ENCODE results near the gene C19orf85. TPM values are rescaled to one million over a fixed set of nuclear protein-coding genes. Genes with fewer than 3 reads are reported as not detected.

The C19orf85 gene
- polyA plus RNA-seq, 1 of the 3 experiments (the other 2 are of a cell fraction), result not detected

- no peaks in the 10 kb centered on the region for H3K79me2 ChIP-seq (ENCODE audit: insufficient read depth)
- H3K4me1 ChIP-seq (ENCODE audit: control insufficient read depth in 1 of 2, insufficient read depth in 2 of 2, low read depth in 1 of 2, low read length in 1 of 2), result peaks cover 3 to 5% of the 10 kb centered on the region in 2 experiments; a peak in 2 of 4 replicates
- TF ChIP-seq TAF1 (IDR thresholded peaks at IDR 0.05; ENCODE audit: borderline replicate concordance, low read depth, low read length), result no peak
- TF ChIP-seq NRF1 (IDR thresholded peaks at IDR 0.05; ENCODE audit: low read depth, low read length), result no peak
- no peak for TF ChIP-seq EZH2phosphoT487 (IDR thresholded peaks at IDR 0.05; ENCODE audit: borderline replicate concordance, low read depth)
- TF ChIP-seq JUND (IDR thresholded peaks at IDR 0.05), result no peak
- no peak for TF ChIP-seq RAD21 (IDR thresholded peaks at IDR 0.05; ENCODE audit: low read length)
- no peak for TF ChIP-seq IRF3 (IDR thresholded peaks at IDR 0.05; ENCODE audit: low read depth, low read length)
- no peak for TF ChIP-seq CHD2 (IDR thresholded peaks at IDR 0.05; ENCODE audit: low read length, partially characterized antibody)
- TF ChIP-seq YY1 (IDR thresholded peaks at IDR 0.05; ENCODE audit: low read depth), result no peak
- TF ChIP-seq ZBTB33 (IDR thresholded peaks at IDR 0.05; ENCODE audit: borderline replicate concordance, low read depth), result no peak
- no peak for TF ChIP-seq FOXJ3 (CRISPR knock-in tag; IDR thresholded peaks at IDR 0.05)
- no peak for TF ChIP-seq FOSL2 (IDR thresholded peaks at IDR 0.05; ENCODE audit: borderline replicate concordance, low read depth)
- no peak for TF ChIP-seq RCOR1 (IDR thresholded peaks at IDR 0.05; ENCODE audit: low read length)
- no peak for TF ChIP-seq SMC3 (IDR thresholded peaks at IDR 0.05; ENCODE audit: low read depth, low read length)
- TF ChIP-seq PBX3 (IDR thresholded peaks at IDR 0.05), result no peak
- TF ChIP-seq TCF12 (IDR thresholded peaks at IDR 0.05), result no peak
- no peak for TF ChIP-seq MAX (IDR thresholded peaks at IDR 0.05; ENCODE audit: low read depth)
- TF ChIP-seq REST (IDR thresholded peaks at IDR 0.05; ENCODE audit: low read depth, low read length), result no peak
- no peak for TF ChIP-seq POLR2AphosphoS5 (IDR thresholded peaks at IDR 0.05; ENCODE audit: low read depth, low read length)
- TF ChIP-seq CTCF (IDR thresholded peaks at IDR 0.05), result no peak
- no peak for TF ChIP-seq MXI1 (IDR thresholded peaks at IDR 0.05; ENCODE audit: low read depth, low read length)
- no peaks in the 10 kb centered on the region for H3K27me3 ChIP-seq (ENCODE audit: insufficient read depth)
- peaks cover 10% of the 10 kb centered on the region for H3F3A ChIP-seq (replicated peaks; ENCODE audit: insufficient read depth)
- no peaks in the 10 kb centered on the region for H3K9me2 ChIP-seq
- H2AFZ ChIP-seq (ENCODE audit: low read depth), result no peak overlapping the region
- no peak for DNase-seq
- H3K9me3 ChIP-seq, result no peaks in the 10 kb centered on the region
- H3K27ac ChIP-seq (ENCODE audit: low read depth in 2 of 2, low read length in 1 of 2), result no peak overlapping the region
- H3K4me3 ChIP-seq (ENCODE audit: low read depth in 2 of 2, low read length in 1 of 2), result no peak overlapping the region
- no peak overlapping the region for H3K9ac ChIP-seq
- no peaks in the 10 kb centered on the region for H3K36me3 ChIP-seq (replicated peaks in 1 of 2; ENCODE audit: control insufficient read depth in 1 of 2, insufficient read depth in 2 of 2, low read length in 1 of 2)
- WGBS (ENCODE audit: low lambda C conversion rate), result 98% methylated on average over 4 of the region's 4 CpGs
- no peaks in the 10 kb centered on the region for H4K20me1 ChIP-seq (ENCODE audit: insufficient read depth)
- POLR2A ChIA-PET, result no interaction called here
- H3K4me2 ChIP-seq, result no peak overlapping the region
- CTCF ChIA-PET, result interaction anchor here (0.5 to 4.9 kb wide), 10 partner anchors 12 to 325 kb away, joined by 3 to 81 read pairs (median 8); partner anchors contain the start of gene ZNF628
Observed at GRCh38 chr19:55466241-55466614, 1.7 kb upstream of the C19orf85 start.

Measured in SK-N-SH (cell line).